Uterus (tissue), 2 donors: ENCODE data around the gene AKT3.

Experiments
- POLR2A ChIP-seq, 2 donors: fragments of 450-650 bp; IDR thresholded peaks; one replicate each; pipeline ENCODE4 v1.6.1; 2016; ENCODE audit warnings: antibody characterized with exemption in 2 of 2, mild to moderate bottlenecking in 1 of 2, moderate library complexity in 1 of 2
- TF ChIP-seq, protein P1 (sequence below), 4 experiments: fragments of 200-600 bp in 2 of 4; fragments of 450-650 bp in 2 of 4; sonication (generic) in 2 of 4; IDR thresholded peaks; one replicate each; pipeline ENCODE4 v1.5.1; 2016 to 2019; ENCODE audit warnings: antibody characterized with exemption in 4 of 4, mild to moderate bottlenecking in 2 of 4, moderate library complexity in 1 of 4

DNA sequence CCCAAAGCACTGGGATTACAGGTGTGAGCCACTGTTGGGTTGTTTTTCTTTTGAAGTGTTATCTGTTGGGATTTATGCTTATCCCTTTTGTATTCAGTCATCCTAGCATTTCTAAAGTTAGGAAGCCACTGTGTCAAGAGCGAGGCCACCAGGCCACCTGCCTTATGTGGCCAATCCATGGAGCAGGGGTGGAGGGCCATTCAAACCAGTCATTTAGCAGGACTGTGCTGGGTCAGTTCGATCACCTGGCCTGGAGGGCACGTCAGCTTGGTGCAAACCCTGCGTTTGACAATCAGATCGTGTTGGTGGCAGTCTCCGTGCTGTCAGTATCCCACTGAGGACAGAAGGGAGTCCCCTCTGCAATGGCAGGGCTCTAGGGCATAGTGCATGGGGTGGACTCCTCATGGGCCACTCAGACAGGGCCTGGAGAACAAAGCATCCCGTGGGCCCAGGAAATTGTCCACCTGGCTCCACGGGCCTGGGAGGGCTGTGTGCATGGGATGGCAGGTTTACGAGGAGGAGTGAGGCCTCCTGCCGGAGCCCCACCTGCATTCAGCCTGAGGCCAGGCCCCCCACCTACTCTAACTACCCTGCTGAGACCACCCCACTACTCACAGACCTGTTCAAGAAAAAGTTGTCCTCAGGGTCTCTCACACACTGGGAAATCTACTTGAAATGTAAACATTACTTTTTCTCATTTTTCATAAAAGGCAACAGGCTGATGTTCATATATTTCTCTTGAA, 351.9 kb downstream of the AKT3 start:
- TF ChIP-seq, protein P1, sequence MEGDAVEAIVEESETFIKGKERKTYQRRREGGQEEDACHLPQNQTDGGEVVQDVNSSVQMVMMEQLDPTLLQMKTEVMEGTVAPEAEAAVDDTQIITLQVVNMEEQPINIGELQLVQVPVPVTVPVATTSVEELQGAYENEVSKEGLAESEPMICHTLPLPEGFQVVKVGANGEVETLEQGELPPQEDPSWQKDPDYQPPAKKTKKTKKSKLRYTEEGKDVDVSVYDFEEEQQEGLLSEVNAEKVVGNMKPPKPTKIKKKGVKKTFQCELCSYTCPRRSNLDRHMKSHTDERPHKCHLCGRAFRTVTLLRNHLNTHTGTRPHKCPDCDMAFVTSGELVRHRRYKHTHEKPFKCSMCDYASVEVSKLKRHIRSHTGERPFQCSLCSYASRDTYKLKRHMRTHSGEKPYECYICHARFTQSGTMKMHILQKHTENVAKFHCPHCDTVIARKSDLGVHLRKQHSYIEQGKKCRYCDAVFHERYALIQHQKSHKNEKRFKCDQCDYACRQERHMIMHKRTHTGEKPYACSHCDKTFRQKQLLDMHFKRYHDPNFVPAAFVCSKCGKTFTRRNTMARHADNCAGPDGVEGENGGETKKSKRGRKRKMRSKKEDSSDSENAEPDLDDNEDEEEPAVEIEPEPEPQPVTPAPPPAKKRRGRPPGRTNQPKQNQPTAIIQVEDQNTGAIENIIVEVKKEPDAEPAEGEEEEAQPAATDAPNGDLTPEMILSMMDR (IDR thresholded peaks at IDR 0.05) = no peak
- no peak for TF ChIP-seq POLR2A (IDR thresholded peaks at IDR 0.05)
